ENCODE results near the gene ISYNA1.

The ISYNA1 gene

GRCh38 chr19:18468517-18468916, 30.6 kb upstream of the ISYNA1 start:
- no peak overlapping the region for H3K4me3 ChIP-seq (ENCODE audit: low read depth, low read length)

GRCh38 chr19:18467978-18468377, 30.0 kb upstream of the ISYNA1 start:
- no peak overlapping the region for H3K4me3 ChIP-seq (ENCODE audit: low read depth, low read length)

- no peak overlapping the region for H3K4me3 ChIP-seq (ENCODE audit: low read depth, low read length)
Measured at GRCh38 chr19:18466354-18466753, 28.4 kb upstream of the ISYNA1 start.

GRCh38 chr19:18465964-18466339, 28.0 kb upstream of the ISYNA1 start:
- H3K4me3 ChIP-seq (ENCODE audit: low read depth, low read length), result no peak overlapping the region

GRCh38 chr19:18465214-18465963, 27.5 kb upstream of the ISYNA1 start:
- no peak overlapping the region for H3K4me3 ChIP-seq (ENCODE audit: low read depth, low read length)

- no peak overlapping the region for H3K4me3 ChIP-seq (ENCODE audit: low read depth, low read length)
Measured at GRCh38 chr19:18464646-18465045, 26.7 kb upstream of the ISYNA1 start.

GRCh38 chr19:18461471-18461870, 23.5 kb upstream of the ISYNA1 start:
- H3K4me3 ChIP-seq (ENCODE audit: low read depth, low read length), result no peak overlapping the region

- H3K4me3 ChIP-seq (ENCODE audit: low read depth, low read length), result no peak overlapping the region
Measured at GRCh38 chr19:18460900-18461299, 23.0 kb upstream of the ISYNA1 start.

GRCh38 chr19:18457483-18458331, 19.8 kb upstream of the ISYNA1 start:
- no peak overlapping the region for H3K4me3 ChIP-seq (ENCODE audit: low read depth, low read length)

- H3K4me3 ChIP-seq (ENCODE audit: low read depth, low read length), result no peak overlapping the region
Measured at GRCh38 chr19:18456974-18457373, 19.0 kb upstream of the ISYNA1 start.

GRCh38 chr19:18456279-18456678, 18.3 kb upstream of the ISYNA1 start:
- no peak overlapping the region for H3K4me3 ChIP-seq (ENCODE audit: low read depth, low read length)

GRCh38 chr19:18453269-18454024, 15.5 kb upstream of the ISYNA1 start:
- no peak overlapping the region for H3K4me3 ChIP-seq (ENCODE audit: low read depth, low read length)

- no peak overlapping the region for H3K4me3 ChIP-seq (ENCODE audit: low read depth, low read length)
Measured at GRCh38 chr19:18452386-18452785, 14.5 kb upstream of the ISYNA1 start.

GRCh38 chr19:18450931-18451836, 13.3 kb upstream of the ISYNA1 start:
- no peak overlapping the region for H3K4me3 ChIP-seq (ENCODE audit: low read depth, low read length)

GRCh38 chr19:18450021-18450930, 12.3 kb upstream of the ISYNA1 start:
- H3K4me3 ChIP-seq (ENCODE audit: low read depth, low read length), result no peak overlapping the region

- H3K4me3 ChIP-seq (ENCODE audit: low read depth, low read length), result no peak overlapping the region
Measured at GRCh38 chr19:18449552-18449951, 11.6 kb upstream of the ISYNA1 start.

GRCh38 chr19:18446811-18447359, 9.0 kb upstream of the ISYNA1 start:
- no peak overlapping the region for H3K4me3 ChIP-seq (ENCODE audit: low read depth, low read length)

GRCh38 chr19:18446145-18446810, 8.3 kb upstream of the ISYNA1 start:
- H3K4me3 ChIP-seq (ENCODE audit: low read depth, low read length), result no peak overlapping the region
